HG03460 (cell line): ENCODE measurements around the gene NR1H2.
"Not testable (repeated sequence)": the region's sequence is repeated elsewhere in the genome, so short reads cannot be mapped to it uniquely, and the experiment has no call there.

Source experiments
- ATAC-seq: cut with Tn5 transposase; IDR thresholded peaks from one replicate; pipeline ENCODE4 v1.9.1; 2021; ENCODE audit not compliant: unreplicated experiment

Gene NR1H2

GRCh38 chr19:50344661-50345318 is 31.5 kb upstream of the NR1H2 start:
- no peak for ATAC-seq

DNA sequence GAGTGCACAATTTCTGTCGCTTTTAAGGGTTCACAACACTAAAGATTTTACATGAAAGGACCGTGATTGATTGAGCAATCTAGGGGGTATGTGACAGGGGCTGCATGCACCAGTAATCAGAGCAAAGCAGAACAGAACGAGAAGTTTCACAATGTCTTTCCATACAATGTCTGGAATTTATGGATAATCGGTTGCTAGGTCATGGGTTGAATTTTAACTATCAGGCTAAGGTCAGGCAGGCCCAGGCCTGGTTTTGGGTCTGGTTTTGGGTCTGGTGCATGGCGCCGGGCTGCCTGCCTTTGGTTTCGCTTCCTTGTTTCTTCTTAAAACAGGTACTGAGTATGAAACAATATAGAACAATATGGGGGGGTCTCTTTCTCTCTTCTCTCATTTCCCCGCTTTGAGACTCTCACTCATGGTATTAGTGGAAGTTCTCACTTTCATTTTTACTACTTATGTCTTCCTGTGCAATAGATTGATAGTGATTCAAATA is 29.1 kb upstream of the NR1H2 start:
- not testable (repeated sequence) for ATAC-seq

GRCh38 chr19:50349277-50350057 is 26.8 kb upstream of the NR1H2 start:
- no peak for ATAC-seq

DNA sequence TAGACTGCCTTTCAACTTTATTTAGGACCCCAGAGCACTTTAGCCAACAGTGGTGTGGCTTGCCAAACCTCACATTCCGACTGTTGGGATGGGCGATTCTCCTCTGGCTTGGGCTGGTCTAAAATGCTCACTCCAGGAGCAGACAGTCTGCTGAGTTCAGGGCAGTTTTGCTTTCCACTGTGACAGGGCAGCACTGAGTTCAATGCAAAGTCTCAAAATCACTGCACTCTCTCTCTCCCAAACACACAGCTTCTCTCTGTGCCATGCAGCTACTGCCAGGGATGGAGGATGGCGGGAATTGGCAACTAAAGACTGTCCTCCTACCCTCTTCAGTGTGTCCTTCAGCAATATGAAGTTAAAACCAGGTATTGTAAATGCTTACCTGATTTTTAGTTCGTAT is 24.0 kb upstream of the NR1H2 start:
- ATAC-seq: no peak

GRCh38 chr19:50353487-50353880 is 22.8 kb upstream of the NR1H2 start:
- ATAC-seq: not testable (repeated sequence)

GRCh38 chr19:50356691-50357177 is 19.5 kb upstream of the NR1H2 start:
- ATAC-seq: no peak

- ATAC-seq: peak; percentile 58
These were observed 18.8 kb upstream of the NR1H2 start for GRCh38 chr19:50357178-50358100.

DNA sequence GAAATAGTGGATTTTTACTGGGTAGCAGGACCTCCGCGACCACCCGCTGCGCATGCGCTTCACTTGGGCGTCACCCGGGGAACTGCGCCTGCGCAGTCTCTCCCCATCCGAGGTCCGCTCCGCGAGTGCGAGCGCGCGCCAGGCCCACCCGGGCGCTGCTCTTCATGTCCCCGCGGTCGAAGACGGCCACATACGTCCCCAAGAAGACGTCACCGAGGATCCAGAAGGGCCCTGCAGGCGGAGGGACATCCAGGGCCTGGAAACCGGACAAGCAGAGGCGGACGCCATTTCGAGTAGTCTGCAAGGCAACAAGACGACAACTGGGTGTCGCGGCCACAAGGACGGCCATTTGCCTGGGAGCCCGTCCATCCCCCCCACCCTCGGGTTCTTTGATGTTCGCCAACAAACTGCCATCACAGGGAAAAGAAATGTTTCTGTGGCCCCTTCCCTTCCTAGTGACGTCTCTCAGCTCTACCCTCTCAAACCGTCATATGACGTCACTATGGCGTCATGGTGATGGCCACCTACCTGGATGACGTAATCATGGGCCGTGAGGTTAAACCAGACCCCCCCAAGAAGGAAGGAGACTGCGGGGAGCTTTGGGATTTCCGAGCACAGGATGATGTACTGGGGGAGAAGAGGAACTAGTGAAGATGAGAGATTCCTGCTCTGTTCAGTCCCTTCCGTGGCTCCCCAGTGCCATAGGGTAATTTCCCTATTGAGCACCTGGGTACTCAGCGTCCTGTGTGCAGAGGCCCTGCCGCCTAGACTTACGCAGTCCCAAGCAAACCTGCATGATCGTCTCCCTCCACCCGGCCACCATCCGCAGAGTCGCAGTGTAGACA is 17.6 kb upstream of the NR1H2 start:
- no peak for ATAC-seq

- no peak for ATAC-seq
These were observed 16.9 kb upstream of the NR1H2 start for GRCh38 chr19:50359328-50359818.

- ATAC-seq: no peak
These were observed 14.8 kb upstream of the NR1H2 start for GRCh38 chr19:50361290-50362029.

DNA sequence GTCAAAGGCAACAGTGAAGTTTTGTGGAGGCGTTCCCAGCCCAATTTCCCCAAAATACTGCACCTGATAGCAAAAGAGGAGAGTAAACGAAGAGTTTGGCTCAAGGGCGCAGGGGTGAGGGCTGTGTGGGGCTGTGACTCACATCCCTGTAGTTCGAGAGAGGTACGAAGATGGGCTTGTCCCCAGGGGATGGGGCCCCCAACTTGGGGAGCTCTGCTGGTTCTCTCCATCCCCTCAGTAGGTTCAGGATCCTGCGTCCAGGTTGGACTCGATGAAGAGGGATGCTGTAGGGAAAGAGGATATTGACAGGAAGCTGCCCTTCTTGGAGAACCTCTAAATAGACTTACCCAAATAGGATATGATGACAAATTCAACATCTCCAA is 14.2 kb upstream of the NR1H2 start:
- no peak for ATAC-seq

- no peak for ATAC-seq
These were observed 13.4 kb upstream of the NR1H2 start for GRCh38 chr19:50362656-50363424.

DNA sequence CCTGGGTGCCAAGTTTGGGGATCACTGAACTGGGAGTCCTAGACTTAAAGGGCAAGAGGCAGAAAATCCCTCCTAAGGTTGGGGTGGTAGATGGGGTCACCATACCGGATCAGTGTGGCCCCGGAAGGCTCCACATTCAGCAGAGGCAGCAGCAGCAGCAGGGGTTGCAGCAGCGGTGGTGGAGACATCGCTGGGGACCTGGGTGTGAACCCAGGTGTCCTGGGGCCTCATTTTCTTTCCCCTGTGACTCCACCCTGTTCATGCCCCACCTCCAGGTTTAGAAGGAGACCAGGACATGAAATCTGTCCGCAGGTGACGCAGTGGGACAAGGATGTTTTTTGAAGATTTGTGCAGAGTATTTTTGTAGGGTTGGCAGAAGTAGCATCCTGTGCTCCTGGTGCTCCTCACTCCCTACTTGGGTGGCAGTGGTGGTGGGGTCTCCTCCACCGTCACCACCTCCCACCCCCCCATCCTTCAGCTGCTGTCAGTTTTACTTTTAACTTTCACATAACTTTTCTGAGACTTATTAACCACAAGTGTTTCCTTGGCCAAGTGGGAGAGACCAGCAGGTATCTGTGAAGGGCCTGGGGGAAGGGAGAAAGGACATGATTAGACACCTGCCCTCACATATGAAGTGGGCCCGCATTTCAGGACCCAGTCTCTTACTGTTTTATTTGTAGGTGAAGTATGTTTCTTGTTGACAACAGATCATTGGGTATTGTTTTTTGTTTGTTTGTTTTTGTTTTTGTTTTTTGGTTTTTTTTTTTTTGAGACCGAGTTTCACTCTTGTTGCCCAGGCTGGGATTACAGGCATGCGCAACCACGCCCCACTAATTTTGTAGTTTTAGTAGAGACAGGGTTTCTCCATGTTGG is 10.6 kb upstream of the NR1H2 start, which contains the start of gene NAPSA:
Gene NAPSA, minus strand, starts transcription at position 206 of the 873 bp plus-strand sequence. Its CDS starts 18 bp downstream, at position 188.
- no peak for ATAC-seq

DNA sequence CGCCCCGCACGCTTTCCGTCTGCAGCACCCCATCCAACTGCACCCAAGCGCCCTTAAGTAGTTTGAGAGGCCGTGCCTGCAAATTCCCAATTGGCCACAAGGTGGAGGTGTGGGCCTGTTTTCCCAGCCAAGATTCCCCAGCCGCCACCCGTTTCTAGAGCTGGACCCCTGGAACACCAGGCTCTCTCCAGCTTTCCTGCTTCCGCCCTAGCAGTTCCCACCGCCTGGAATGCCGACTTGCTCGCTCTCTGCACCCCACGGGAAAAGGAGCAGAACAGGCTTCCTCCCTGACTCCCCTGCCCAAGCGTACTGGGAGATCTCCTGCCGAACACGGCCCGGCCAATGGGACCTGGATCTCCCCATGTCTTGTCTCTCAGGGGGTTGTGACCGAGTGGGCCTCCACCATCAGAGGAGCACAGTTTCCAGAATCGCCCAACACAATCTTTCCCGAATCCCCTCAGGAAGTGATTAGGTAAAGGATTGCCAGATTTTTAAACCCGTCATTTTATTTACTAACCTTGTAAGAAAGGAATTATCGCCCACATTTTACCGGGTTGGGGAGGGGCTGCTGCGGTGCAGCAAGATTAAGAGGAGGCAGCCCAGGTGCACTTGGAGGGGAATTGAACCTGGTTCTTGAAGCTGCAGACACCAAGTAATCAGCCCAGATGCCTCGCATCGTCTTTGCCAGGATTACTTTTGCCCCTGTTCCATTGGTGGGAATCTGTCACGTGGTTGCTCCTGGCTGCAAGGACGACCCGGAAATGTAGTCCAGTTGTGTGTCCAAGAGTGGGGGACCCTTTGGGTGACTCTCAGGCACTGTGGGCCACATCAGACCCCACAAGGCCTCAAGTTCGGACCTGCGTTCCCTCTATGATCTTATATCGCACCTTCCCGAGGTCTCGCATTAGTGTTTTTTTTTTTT is 7.3 kb upstream of the NR1H2 start:
- no peak for ATAC-seq

DNA sequence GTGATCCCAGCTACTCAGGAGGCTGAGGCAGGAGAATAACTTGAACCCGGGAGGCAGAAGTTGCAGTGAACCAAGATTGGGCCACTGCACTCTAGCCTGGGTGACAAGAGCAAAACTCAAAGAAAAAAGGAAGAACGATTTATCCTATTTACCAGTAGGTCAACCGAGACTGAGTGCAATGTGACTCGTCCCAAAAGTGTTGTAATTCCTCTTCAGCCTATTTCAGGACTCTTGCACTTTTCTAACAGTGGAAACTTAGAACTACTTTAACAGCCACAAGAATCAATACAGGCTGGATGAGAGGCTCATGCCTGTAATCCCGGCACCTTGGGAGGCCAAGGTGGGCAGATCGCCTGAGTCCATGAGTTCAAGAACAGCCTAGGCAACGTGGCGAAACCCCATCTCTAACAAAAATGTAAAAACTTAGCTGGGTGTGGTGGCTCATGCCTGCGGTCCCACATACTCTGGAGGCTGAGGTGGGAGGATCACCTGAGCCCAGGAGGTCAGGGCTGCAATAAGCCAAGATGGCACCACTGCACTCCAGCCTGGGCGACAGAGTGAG is 4.3 kb upstream of the NR1H2 start:
- ATAC-seq: no peak

GRCh38 chr19:50377051-50377461 is 799 bp downstream of the NR1H2 start:
- ATAC-seq: no peak
